Measurements from ENCODE around the gene NUAK2. TPM values are rescaled to one million over a fixed set of nuclear protein-coding genes. Genes with fewer than 3 reads are reported as not detected.
A peak's percentile ranks its signal among the peaks of the same experiment; 100 is the strongest.

NUAK2 gene
- total RNA-seq, 1 experiment from 2014 or later, result 0.46 TPM

DNA sequence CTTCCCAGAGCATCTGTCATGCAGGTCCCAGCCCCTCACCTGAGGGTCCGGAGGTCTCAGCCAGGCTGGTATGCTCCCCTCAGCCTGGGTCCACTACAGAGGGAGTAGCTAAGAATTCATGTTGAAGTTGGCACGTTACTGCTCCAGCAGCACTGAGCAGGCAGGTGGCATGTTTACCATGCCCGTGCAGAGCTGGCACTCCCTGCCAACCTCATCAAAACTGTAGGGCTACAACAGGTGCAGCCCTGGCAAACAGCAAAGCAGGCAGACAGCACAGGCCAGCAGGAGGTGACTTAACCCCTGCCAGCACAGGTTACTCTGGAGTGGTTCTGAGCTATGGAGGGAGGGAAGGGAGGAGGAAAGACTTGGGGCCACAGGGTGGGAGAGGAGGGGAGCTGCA is 46.4 kb downstream of the NUAK2 start:
- no peak for DNase-seq (ENCODE audit: low read depth)

DNA sequence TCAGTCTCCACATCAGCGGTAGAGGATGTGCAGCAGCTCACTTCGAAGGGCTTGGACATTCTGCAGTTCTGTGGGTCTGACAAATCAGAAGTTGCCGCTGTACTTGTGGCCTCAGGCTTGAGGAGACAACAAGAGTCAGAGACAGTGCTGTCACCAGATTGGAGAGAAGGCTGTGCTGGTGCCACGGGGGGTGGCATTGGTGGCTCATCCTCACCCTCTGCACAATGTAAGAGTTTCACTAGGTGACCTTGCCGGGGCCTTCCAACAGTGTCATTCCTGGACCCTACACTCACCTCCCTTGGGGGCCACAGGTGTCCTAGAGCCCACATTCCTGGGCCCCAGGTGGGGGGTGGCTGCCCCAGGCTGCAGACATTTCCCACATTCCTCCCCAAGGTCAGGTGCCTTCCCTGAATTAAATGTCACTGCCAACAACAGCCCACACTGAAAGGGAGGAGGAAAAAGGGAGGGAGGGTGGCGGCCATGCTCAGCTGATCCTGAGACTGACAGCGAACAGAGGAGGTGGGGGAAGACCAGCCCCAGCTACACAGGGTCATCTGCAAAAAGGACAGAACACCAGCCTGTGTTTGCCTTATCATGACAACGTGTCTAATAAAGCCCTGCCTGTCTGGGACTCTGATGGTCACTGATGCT is 47.4 kb downstream of the NUAK2 start:
- DNase-seq (ENCODE audit: low read depth), result no peak

DNA sequence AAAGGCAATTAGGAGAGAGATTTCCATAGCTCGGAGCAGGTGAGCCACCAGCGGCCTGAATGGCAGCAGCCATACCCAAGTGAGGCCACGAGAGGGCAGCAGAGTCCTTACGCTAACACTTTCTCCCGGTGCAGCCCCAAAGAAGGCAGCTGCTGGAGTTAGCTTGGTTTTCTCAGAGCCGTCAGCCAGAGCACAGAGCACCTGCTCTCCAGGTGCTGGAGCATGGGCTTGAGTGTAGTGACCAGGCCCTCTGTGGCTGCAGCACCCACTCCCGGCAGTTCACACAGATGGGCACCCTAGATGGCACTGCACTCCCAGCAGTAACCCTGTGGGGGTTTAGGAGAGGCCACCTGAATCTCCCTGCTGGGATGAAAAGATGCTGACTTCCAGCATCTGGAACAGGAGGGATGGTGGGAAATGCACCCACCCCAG is 48.0 kb downstream of the NUAK2 start:
- DNase-seq (ENCODE audit: low read depth), result peak; percentile 56

DNA sequence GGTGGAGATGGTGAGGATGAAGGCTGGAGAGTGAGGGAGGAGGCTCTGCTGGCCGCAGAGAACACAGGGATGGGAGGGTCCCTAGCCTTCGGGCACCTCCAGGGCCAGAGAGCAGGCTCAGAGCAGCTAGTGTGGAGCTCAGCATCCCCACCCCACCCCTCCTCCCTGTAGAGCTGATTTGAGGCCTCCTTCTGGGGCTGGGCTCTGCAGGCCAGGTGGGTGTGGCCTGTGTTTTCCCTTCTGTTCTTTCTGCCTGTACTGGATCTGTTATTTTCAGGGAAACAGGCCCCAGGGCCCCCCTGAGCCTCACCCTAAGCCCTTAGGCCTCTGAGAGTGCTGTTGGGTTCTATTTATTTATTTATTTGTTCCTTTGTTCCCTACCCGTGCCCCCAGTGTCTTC is 49.0 kb downstream of the NUAK2 start:
- DNase-seq (ENCODE audit: low read depth), result no peak

DNA sequence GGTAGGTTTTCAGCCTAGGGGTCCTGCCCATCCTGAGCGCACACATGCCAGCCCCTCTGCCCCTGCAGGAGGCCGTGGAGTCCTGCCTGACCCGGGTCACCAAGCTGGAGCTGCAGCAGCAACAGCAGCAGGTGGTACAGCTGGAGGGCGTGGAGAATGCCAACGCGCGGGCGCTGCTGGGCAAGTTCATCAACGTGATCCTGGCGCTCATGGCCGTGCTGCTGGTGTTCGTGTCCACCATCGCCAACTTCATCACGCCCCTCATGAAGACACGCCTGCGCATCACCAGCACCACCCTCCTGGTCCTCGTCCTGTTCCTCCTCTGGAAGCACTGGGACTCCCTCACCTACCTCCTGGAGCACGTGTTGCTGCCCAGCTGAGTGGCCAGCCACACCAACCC is 49.8 kb downstream of the NUAK2 start:
- DNase-seq (ENCODE audit: low read depth), result no peak

DNA sequence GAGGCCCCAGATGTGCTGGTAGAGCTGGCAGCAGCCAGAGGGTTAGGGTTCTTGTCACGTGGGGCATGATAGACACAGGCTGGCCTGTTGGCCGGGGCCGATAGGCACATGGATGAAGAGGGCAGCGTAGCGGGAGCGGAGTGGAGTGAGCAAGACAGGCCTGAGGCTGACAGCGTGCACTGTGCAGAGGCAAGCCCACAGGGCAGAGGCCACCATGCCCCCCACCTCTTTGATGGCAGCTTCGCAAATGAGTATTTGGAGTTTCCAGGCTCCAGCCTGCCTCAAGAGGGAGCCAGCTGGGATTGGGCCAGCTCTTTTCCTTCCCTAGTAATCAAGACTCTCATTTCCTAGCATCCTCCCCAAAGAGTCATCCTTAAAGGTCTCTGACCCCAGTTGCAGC is 50.3 kb downstream of the NUAK2 start:
- DNase-seq (ENCODE audit: low read depth), result no peak

DNA sequence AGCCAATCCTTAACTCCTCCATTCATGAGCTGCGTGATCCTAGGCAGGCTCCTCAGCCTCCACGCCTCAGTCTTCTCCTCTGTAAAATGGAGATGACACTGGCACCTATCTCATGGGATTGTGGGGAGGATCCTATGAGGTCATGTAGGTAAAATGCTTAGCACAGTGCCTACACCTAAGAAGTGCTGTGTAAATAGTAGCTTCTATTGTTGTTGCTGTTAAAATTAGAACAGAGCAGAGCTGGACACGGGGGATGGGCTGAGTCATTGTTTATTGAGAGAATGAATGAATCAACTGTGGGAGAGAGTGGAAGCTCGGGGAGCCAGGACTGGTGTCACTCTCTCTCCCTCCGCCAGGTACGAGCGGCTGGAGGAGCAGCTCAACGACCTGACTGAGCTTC is 50.8 kb downstream of the NUAK2 start:
- no peak for DNase-seq (ENCODE audit: low read depth)

DNA sequence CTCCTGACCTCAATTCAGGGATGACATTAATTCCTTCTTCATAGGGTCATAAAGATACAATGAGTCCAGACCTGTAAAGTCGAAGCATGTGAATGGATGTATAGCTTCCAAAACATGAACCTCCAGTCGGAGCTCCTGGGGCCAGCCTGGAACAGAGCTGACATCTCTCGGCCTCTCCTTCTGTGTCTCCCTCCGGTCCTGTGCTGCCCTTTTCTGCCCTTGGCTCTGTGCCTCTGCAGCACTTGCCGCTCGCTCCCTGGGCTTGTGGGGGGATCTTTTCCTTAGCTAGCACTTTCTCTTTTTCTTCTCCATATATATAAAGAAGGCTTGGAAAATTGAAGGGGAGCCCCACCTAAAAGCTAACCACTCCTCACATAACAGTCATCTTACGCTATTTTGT is 51.3 kb downstream of the NUAK2 start:
- DNase-seq (ENCODE audit: low read depth), result no peak

DNA sequence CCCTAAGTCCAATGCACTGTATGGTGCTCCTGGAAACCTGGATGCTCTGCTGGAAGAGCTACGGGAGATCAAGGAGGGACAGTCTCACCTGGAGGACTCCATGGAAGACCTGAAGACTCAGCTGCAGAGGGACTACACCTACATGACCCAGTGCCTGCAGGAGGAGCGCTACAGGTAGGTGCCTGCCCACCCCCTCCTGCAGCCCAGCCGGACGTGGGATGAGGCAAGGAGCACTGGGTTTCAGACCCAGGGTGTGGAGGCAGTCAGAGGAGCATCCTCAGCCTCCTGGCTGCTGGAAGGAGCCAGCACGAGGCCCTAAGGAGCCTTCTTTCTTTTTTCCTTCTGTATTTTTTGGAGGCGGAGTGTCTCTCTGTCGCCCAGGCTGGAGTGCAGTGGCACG is 51.8 kb downstream of the NUAK2 start:
- no peak for DNase-seq (ENCODE audit: low read depth)

DNA sequence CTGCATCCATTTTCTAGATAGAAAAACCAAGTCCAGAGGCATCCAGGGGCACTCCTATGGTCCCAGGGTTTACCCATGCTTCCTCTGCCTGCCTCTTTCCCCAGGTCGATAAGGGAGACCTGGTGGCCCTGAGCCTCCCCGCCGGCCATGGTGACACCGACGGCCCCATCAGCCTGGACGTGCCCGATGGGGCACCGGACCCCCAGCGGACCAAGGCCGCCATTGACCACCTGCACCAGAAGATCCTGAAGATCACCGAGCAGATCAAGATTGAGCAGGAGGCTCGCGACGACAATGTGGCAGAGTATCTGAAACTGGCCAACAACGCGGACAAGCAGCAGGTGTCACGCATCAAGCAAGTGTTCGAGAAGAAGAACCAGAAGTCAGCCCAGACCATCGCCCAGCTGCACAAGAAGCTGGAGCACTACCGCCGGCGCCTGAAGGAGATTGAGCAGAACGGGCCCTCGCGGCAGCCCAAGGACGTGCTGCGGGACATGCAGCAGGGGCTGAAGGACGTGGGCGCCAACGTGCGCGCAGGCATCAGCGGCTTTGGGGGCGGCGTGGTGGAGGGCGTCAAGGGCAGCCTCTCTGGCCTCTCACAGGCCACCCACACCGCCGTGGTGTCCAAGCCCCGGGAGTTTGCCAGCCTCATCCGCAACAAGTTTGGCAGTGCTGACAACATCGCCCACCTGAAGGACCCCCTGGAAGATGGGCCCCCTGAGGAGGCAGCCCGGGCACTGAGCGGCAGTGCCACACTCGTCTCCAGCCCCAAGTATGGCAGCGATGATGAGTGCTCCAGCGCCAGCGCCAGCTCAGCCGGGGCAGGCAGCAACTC is 52.5 kb downstream of the NUAK2 start:
- no peak for DNase-seq (ENCODE audit: low read depth)

DNA sequence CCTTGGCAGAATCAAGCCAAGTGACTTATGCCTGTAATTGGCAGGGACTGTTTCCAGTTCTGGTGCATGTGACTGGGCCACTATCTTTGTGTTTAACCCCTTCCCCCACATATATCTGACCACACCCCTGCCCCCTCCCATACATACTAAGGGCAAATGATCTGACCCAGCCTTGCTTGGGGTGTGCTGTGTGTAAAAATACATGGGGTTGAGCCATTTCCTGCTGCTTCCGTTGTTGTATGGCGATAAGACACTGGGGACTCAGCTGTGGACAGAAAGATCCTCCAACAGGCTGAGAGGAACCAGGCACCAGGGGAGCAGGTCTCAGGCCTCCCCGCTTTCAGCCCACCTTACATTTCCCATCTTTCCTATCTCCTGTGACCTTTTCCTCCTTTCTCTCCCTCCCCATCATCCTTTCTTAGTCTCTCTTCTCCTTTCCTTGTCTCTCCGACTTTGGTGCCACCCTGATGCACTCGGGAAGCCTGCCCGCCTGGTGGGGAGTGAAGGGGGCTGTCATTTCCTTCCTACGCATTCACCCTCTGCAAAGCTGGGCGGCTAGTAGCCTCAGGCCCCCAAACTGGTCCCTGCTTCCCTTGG is 54.1 kb downstream of the NUAK2 start:
- no peak for DNase-seq (ENCODE audit: low read depth)

DNA sequence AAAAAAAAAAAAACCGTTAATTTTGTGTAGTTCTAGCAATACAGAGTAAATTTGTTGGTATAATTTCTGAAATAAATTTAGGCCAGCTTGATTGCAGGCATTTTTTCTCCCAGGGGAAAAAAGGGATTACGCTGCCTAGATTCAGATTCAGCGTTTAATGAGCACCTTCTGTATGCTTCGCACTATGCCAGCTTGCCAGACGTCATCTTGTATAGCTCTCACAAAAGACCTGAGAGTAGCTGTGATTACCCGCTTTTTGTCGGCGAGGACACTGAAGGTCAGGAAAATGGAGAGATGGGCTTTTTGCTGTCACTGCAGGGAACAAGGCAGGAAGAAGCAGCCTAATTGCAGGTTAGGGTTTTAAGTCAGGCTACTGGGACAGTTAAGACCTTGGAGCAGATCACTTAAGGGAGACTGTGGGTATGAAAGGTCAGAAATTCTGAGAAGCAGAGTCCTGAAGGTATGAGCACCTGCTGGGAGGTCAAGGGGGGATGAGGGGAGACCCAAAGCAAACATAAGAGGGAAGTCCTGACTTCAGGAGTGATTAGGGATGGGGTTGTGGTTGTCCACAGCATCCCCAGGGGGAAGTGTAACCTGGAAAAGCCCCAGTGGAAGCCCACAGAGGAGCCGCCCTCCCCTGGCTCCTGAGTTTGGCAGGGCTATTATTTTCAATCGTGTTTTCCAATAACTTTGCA is 54.8 kb downstream of the NUAK2 start:
- DNase-seq (ENCODE audit: low read depth), result no peak

DNA sequence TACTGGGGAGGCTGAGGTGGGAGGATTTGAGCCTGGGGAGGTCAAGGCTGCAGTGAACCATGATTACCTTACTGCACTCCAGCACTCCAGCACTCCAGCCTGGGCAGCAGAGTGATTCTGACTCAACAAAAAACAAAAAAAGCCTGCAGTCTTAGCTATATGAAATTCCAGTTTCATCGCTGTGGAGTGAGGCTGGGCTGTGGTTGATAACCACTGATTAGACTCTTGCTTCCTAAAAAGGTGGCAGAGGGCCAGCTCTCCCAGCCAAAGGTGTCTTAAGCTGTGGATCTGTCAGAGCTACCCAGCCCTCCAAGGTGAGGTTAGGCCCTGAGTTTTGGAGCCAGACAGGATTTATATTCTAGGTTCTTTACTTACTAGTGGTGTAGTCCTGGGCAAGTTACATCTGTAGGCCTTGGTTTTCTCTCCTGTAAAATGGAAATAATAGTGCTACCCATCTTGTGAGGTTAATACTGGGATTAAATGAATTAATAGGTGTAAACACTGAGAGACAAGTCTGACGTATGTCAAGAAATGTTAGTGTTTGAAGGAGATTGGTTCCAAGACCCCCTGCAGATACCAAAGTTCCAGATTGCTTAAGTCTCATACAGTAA is 57.9 kb downstream of the NUAK2 start:
- DNase-seq (ENCODE audit: low read depth), result no peak

DNA sequence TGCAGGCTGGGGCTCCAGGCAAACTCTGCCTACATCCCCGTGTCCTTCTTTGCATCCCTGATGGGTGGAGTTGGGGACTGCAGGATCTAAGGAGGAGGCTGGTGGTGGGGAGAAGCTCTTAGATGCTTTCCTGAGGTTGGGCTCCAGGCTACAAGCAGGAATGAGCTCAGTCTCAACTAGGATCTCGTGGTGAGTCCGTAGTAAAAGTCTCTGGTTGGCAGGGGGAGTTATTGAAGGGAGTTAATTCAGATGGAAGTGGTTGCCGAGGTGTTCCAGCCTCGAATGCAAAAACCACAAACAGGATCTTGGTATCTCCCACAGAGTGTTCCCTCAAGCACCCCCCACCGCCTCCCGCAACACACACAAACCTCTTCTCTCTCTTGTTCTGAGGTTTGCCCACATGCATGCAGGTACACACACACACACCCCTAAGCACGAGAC is 58.8 kb downstream of the NUAK2 start:
- no peak for DNase-seq (ENCODE audit: low read depth)

DNA sequence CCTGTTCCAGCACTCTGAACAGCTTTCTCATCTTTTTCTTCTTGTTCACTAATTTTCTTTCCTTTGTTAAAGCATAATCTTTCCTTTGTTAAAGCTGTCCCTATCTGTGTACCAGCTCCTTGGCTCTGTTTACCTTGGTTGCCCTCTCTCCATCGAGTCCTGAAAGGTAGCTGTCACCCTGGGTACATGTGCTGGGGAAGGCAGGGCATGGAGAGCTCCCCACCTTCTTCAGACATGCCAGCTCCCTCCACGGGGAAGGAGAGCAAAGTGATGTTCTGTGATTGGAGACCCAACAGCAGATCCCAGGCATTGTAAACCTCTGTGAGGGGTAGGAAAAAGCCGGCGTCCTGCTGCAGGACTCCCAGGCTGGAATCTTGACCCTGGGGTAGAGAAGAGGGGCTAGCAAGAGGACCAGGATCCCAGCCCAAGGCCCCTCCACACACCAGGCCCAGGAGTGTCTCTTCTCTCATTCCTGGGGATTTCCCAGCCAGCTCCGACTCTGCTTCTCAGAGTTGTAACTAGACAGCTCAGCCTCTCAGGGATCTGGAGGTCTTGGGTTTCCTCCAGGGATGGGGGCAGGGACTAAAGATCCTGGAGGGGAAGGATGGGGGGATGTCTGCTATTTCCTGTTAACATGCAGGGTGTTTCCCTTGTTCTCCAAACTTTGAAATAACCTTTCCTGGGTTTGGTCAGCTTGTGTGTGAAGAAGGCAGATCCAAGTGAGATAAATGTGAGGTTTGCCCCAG is 59.4 kb downstream of the NUAK2 start:
- DNase-seq (ENCODE audit: low read depth), result no peak

DNA sequence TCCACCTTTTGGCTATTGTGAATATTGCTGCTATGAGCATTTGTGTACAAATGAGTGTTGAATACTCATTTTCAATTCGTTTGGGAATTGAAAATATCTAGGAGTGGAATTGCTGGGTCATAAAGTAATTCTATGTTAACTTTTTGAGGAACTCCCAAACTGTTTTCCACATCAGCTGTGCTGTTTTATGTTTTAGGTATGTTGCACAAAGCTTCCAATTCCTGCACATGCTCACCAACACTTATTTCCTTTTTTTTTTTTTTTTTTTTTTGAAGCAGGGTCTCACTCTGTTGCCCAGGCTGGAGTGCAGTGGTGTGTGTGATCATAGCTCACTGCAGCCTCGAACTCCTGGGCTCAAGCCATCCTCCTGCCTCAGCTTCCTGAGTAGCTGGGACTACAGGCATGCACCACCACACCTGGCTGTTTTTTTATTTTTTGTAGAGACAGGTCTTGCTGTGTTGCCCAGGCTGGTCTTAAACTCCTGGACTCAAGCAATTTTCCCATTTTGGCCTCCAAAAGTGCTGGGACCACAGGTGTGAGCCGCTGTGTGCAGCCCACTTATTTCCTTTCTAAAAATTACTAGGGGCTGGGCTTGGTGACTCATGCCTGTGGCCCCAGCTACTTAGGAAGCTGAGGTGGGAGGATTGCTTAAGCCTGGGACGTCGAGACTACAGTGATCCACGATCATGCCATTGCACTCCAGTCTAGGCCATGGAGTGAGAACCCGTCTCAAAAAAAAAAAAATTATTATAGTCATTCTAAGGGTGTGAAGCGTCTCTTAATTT is 60.4 kb downstream of the NUAK2 start:
- DNase-seq (ENCODE audit: low read depth), result no peak

DNA sequence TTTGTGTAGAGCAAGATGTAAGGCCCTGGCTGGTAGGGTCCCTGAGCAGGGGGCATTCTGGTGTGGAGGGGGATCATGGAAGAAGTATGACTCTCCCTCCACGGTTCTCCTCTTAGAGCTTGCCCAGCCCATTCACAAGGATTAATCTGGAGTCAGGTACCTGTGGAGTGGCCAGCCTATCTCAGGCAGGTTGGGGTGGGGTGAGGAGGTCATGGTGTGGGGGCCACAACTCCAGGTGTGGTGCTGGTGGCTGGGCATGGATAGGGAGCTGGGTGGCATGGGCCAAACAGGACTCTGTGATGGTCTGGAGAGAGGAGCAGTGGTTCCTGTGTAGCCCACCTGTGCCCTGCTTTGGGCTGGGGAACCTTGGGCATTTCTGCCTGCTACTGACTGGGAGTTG is 61.5 kb downstream of the NUAK2 start:
- no peak for DNase-seq (ENCODE audit: low read depth)

DNA sequence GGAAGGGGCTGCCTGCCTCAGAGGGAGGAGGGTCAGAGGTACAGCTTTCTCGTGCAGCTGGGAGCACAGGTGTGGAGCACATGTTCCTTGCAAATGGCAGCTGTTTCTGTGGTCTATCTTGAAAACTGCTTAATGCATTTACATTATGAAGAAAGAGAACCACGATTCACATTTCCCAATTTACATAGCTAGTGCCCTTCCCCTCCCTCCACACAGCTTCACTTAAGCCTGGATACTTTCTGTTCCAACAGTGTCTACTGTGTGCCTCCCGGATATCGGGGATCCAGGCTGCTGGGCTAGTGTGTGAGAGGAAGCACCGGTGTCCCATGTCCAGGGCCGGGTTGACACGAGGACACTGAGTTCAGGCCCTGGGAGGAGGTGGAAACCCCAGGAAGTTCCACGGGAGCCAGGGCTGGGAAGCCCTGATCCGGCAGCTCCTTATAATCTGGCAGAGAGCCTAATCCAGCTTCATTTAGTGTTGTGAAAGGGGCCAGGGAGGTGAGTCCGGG is 62.2 kb downstream of the NUAK2 start:
- peak; percentile 63 for DNase-seq (ENCODE audit: low read depth)

DNA sequence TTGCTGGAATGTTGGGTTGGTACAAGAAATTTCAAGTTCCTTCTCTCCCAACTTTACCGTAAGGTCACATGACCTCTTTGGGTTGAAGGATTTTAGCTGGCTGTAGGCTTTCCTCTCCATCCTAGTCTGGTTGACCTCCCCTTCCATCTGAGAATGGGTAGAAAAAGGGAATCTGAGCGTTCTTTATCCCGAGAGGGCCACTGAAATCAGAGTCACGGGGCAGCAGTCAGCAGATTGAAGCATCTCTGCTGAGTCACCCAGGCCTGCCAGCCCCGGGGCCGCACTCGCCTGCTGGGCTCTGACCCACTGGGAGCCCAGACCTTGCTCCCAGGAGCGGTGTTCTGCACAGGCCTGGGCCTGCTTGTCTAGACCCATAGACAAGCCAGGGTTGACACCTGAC is 62.8 kb downstream of the NUAK2 start:
- DNase-seq (ENCODE audit: low read depth), result peak; percentile 73

DNA sequence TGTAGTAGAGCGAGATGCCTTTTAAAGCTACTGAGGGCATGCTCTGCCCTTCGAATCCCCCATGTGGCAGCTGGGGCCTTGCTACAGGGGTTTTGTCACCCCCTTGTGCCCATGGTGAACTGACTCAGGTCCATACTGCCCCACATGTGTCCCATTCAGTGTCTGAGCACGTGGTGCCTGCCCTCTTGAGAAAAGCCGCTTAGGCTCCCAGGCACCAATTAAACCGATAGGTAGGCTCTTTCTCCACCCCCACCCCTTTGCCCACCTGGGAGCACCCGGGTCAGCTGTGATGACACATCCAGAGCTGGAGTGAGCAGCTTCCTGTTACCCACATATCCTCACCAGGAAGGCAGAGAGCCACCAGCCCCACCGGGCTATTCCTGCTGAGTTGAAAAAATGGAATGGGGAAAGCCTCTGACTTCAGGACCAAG is 63.3 kb downstream of the NUAK2 start:
- peak; percentile 23 for DNase-seq (ENCODE audit: low read depth)
